Suprapubic skin (tissue), 3 donors: ENCODE measurements around the gene DTD2.

Experiments
- CTCF ChIP-seq, 2 donors: fragments of 200-600 bp in 1 of 2; fragments of 450-650 bp in 1 of 2; sonication (generic) in 1 of 2; IDR thresholded peaks; one replicate each; pipeline ENCODE4 v1.5.1; 2016 to 2019; ENCODE audit warnings: antibody characterized with exemption in 2 of 2, mild to moderate bottlenecking in 1 of 2, moderate library complexity in 1 of 2
- POLR2A ChIP-seq, 2 donors: fragments of 450-650 bp; IDR thresholded peaks; one replicate each; pipeline ENCODE4 v1.6.1; 2017; ENCODE audit warnings: antibody characterized with exemption in 2 of 2, mild to moderate bottlenecking in 2 of 2, moderate library complexity in 2 of 2

GRCh38 chr14:31484754-31485153 lies 27.4 kb upstream of the DTD2 start:
- no peak for TF ChIP-seq CTCF (IDR thresholded peaks at IDR 0.05)
- no peak for TF ChIP-seq POLR2A (IDR thresholded peaks at IDR 0.05)
